ENCODE measurements around the gene PLA2G4C. TPM values are rescaled to one million over a fixed set of nuclear protein-coding genes. Genes with fewer than 3 reads are reported as not detected.
"Not testable (repeated sequence)": the region's sequence is repeated elsewhere in the genome, so short reads cannot be mapped to it uniquely, and the experiment has no call there.

PLA2G4C gene
- total RNA-seq, 1 donor from 2014 or later: 4.8 TPM

GRCh38 chr19:48102870-48103751 is 7.5 kb downstream of the PLA2G4C start:
- Mint-ChIP-seq H3K36me3 (ENCODE audit: unreplicated experiment) (no peaks in the 10 kb centered on the region), H3K9me3 (ENCODE audit: unreplicated experiment) (no peaks in the 10 kb centered on the region), H3K27me3 (ENCODE audit: unreplicated experiment) (no peaks in the 10 kb centered on the region), H3K4me1 (ENCODE audit: unreplicated experiment) (peaks cover 7% of the 10 kb centered on the region), H3K27ac (ENCODE audit: unreplicated experiment) (no peak overlapping the region), H3K4me3 (ENCODE audit: unreplicated experiment) (no peak overlapping the region)
- DNase-seq (ENCODE audit: extremely low spot score, unreplicated experiment): no peak
- peak; percentile 64 for TF ChIP-seq CTCF (IDR thresholded peaks at IDR 0.05)

- peaks cover 19% of the 10 kb centered on the region for H3K9me3 Mint-ChIP-seq (ENCODE audit: unreplicated experiment)
- no peak overlapping the region for H3K27ac Mint-ChIP-seq (ENCODE audit: unreplicated experiment)
Observed at GRCh38 chr19:48095612-48096175, 14.9 kb downstream of the PLA2G4C start.

GRCh38 chr19:48094855-48095203 is 15.8 kb downstream of the PLA2G4C start:
- peaks cover 19% of the 10 kb centered on the region for H3K9me3 Mint-ChIP-seq (ENCODE audit: unreplicated experiment)
- peaks cover 5% of the 10 kb centered on the region for H3K4me1 Mint-ChIP-seq (ENCODE audit: unreplicated experiment)
- DNase-seq (ENCODE audit: extremely low spot score, unreplicated experiment): no peak
- peaks cover 14% of the 10 kb centered on the region for H3K27me3 Mint-ChIP-seq (ENCODE audit: unreplicated experiment)
- H3K36me3 Mint-ChIP-seq (ENCODE audit: unreplicated experiment): no peaks in the 10 kb centered on the region
- no peak overlapping the region for H3K27ac Mint-ChIP-seq (ENCODE audit: unreplicated experiment)
- no peak overlapping the region for H3K4me3 Mint-ChIP-seq (ENCODE audit: unreplicated experiment)
- TF ChIP-seq CTCF (IDR thresholded peaks at IDR 0.05): no peak

More at GRCh38 chr19:48095612-48096175, 14.9 kb downstream of the PLA2G4C start:
- no peak for DNase-seq (ENCODE audit: extremely low spot score, unreplicated experiment)
- H3K36me3 Mint-ChIP-seq (ENCODE audit: unreplicated experiment): no peaks in the 10 kb centered on the region
- peaks cover 14% of the 10 kb centered on the region for H3K27me3 Mint-ChIP-seq (ENCODE audit: unreplicated experiment)
- H3K4me1 Mint-ChIP-seq (ENCODE audit: unreplicated experiment): peaks cover 2% of the 10 kb centered on the region
- no peak for TF ChIP-seq CTCF (IDR thresholded peaks at IDR 0.05)
- no peak overlapping the region for H3K4me3 Mint-ChIP-seq (ENCODE audit: unreplicated experiment)

GRCh38 chr19:48094129-48094854 is 16.3 kb downstream of the PLA2G4C start:
- no peak for DNase-seq (ENCODE audit: extremely low spot score, unreplicated experiment)
- Mint-ChIP-seq H3K4me1 (ENCODE audit: unreplicated experiment) (peaks cover 5% of the 10 kb centered on the region), H3K36me3 (ENCODE audit: unreplicated experiment) (no peaks in the 10 kb centered on the region), H3K27me3 (ENCODE audit: unreplicated experiment) (peaks cover 18% of the 10 kb centered on the region), H3K4me3 (ENCODE audit: unreplicated experiment) (no peak overlapping the region), H3K27ac (ENCODE audit: unreplicated experiment) (no peak overlapping the region), H3K9me3 (ENCODE audit: unreplicated experiment) (peaks cover 19% of the 10 kb centered on the region)
- no peak for TF ChIP-seq CTCF (IDR thresholded peaks at IDR 0.05)

- not testable (repeated sequence) for H3K4me3 Mint-ChIP-seq (ENCODE audit: unreplicated experiment); H3K4me1 Mint-ChIP-seq (ENCODE audit: unreplicated experiment); H3K36me3 Mint-ChIP-seq (ENCODE audit: unreplicated experiment); H3K27ac Mint-ChIP-seq (ENCODE audit: unreplicated experiment); DNase-seq (ENCODE audit: extremely low spot score, unreplicated experiment)
- H3K9me3 Mint-ChIP-seq (ENCODE audit: unreplicated experiment): peaks cover 19% of the 10 kb centered on the region
- H3K27me3 Mint-ChIP-seq (ENCODE audit: unreplicated experiment): peaks cover 27% of the 10 kb centered on the region
Observed at GRCh38 chr19:48091111-48091718, 19.4 kb downstream of the PLA2G4C start.
